ENCODE data around the gene TMEM163. TPM values are rescaled to one million over a fixed set of nuclear protein-coding genes. Genes with fewer than 3 reads are reported as not detected.
A peak's percentile ranks its signal among the peaks of the same experiment; 100 is the strongest.

TMEM163 gene
- total RNA-seq, 1 donor from 2014 or later: 0.95 TPM

- no peak overlapping the region for H3K4me2 ChIP-seq
- H3F3A ChIP-seq (ENCODE audit: low read depth): no peaks in the 10 kb centered on the region
- H3K36me3 ChIP-seq: no peaks in the 10 kb centered on the region
- no peak overlapping the region for H3K4me3 ChIP-seq
- H2AFZ ChIP-seq (replicated peaks): no peak overlapping the region
- no peak overlapping the region for H3K27ac ChIP-seq
- Mint-ChIP-seq H3K27me3 (ENCODE audit: insufficient read depth, low read depth) (peaks cover 4% of the 10 kb centered on the region), H3K9me3 (no peaks in the 10 kb centered on the region), H3K36me3 (no peaks in the 10 kb centered on the region), H3K27ac (no peak overlapping the region), H3K4me3 (no peak overlapping the region), H3K4me1 (peaks cover 7% of the 10 kb centered on the region)
- TF ChIP-seq EZH2 (IDR thresholded peaks at IDR 0.05): no peak
- TF ChIP-seq CTCF (IDR thresholded peaks at IDR 0.05): no peak
- TF ChIP-seq EZH2phosphoT487 (IDR thresholded peaks at IDR 0.05): no peak
- no peak overlapping the region for H3K9ac ChIP-seq
- no peaks in the 10 kb centered on the region for H3K79me2 ChIP-seq (ENCODE audit: low read depth)
- no peaks in the 10 kb centered on the region for H3K9me3 ChIP-seq (ENCODE audit: low read depth)
- H4K20me1 ChIP-seq (ENCODE audit: low read depth): no peaks in the 10 kb centered on the region
- DNase-seq (ENCODE audit: low spot score): no peak
- H3K27me3 ChIP-seq: no peaks in the 10 kb centered on the region
- H3K4me1 ChIP-seq: no peaks in the 10 kb centered on the region
These were observed 257.3 kb downstream of the TMEM163 start for GRCh38 chr2:134461511-134461910.

DNA sequence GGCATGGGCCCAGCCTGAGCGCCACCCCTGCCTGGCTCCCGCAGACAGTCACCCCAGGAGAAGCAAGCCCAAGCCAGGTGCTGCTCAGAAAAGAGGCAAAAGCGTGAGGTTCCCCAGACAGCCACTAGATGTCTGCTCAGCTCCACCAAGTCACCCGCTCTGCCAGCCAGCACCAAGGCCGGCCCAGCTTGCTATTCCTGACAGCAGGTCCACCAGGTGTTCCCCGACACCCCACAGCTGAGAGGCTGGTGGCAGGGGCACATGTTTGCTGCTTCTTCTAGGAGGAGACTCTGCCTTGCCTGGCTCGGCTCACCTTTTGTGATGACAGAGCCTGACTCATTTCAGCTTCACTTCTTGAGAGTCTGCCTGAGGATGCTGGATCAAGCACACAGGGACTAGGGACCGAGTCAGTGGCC, 258.2 kb downstream of the TMEM163 start:
- no peak overlapping the region for H3K4me3 ChIP-seq
- Mint-ChIP-seq H3K27me3 (ENCODE audit: insufficient read depth, low read depth) (peaks cover 4% of the 10 kb centered on the region), H3K36me3 (no peaks in the 10 kb centered on the region), H3K4me1 (peaks cover 4% of the 10 kb centered on the region), H3K27ac (peak overlapping the region; percentile 9), H3K9me3 (no peaks in the 10 kb centered on the region), H3K4me3 (no peak overlapping the region)
- DNase-seq (ENCODE audit: low spot score): peak; percentile 83
- H3K9ac ChIP-seq: no peak overlapping the region
- H4K20me1 ChIP-seq (ENCODE audit: low read depth): no peaks in the 10 kb centered on the region
- H3K4me1 ChIP-seq: no peaks in the 10 kb centered on the region
- no peaks in the 10 kb centered on the region for H3K79me2 ChIP-seq (ENCODE audit: low read depth)
- no peaks in the 10 kb centered on the region for H3K36me3 ChIP-seq
- no peak overlapping the region for H3K4me2 ChIP-seq
- no peaks in the 10 kb centered on the region for H3K9me3 ChIP-seq (ENCODE audit: low read depth)
- peak; percentile 79 for TF ChIP-seq CTCF (IDR thresholded peaks at IDR 0.05)
- TF ChIP-seq EZH2 (IDR thresholded peaks at IDR 0.05): no peak
- no peak overlapping the region for H2AFZ ChIP-seq (replicated peaks)
- H3F3A ChIP-seq (ENCODE audit: low read depth): no peaks in the 10 kb centered on the region
- H3K27me3 ChIP-seq: no peaks in the 10 kb centered on the region
- H3K27ac ChIP-seq: no peak overlapping the region

DNA sequence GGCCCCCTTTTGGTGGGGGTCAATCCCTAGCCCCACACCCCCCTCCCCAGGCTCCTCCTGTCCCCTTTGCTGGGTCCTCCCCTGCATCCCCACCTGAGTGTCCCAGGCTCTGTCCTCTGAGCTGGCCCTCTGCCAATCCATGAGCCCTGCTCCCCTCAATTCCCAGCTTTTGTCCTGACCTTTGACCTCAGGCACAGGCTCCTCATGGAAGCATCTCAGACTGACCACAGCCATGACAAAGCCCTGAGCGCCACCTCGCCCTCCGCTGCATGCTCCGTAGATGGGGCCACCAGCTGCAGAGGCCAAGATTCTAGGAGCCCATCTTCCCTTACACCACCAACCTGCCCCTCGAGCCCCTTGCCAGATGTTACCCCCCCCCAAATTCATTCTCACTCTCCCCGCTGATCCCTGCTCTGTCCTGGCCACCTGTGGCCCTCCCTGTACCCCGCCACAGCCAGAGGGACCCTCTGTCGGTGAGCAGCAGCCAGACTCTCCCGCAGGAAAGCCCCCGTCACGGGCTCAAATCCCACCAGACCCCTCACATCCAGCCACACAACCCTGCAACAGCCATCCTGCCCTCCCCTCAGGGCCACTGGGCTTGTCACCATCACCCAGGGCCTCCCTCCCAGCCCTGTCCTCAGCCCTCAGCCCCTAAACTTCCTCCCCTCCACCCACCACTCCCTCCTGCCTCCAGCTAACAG, 258.9 kb downstream of the TMEM163 start:
- Histone ChIP-seq H3K9ac (no peak overlapping the region), H3K27ac (no peak overlapping the region), H3K9me3 (ENCODE audit: low read depth) (no peaks in the 10 kb centered on the region), H3K79me2 (ENCODE audit: low read depth) (no peaks in the 10 kb centered on the region), H3K36me3 (no peaks in the 10 kb centered on the region), H3K4me3 (no peak overlapping the region), H2AFZ (replicated peaks) (no peak overlapping the region), H4K20me1 (ENCODE audit: low read depth) (no peaks in the 10 kb centered on the region), H3F3A (ENCODE audit: low read depth) (no peaks in the 10 kb centered on the region), H3K27me3 (no peaks in the 10 kb centered on the region), H3K4me2 (no peak overlapping the region), H3K4me1 (no peaks in the 10 kb centered on the region)
- no peak for TF ChIP-seq CTCF (IDR thresholded peaks at IDR 0.05)
- TF ChIP-seq EZH2phosphoT487 (IDR thresholded peaks at IDR 0.05): no peak
- TF ChIP-seq EZH2 (IDR thresholded peaks at IDR 0.05): no peak
- no peak for DNase-seq (ENCODE audit: low spot score)
- Mint-ChIP-seq H3K9me3 (no peaks in the 10 kb centered on the region), H3K4me1 (peaks cover 4% of the 10 kb centered on the region), H3K36me3 (no peaks in the 10 kb centered on the region), H3K4me3 (no peak overlapping the region), H3K27ac (no peak overlapping the region), H3K27me3 (ENCODE audit: insufficient read depth, low read depth) (peaks cover 4% of the 10 kb centered on the region)

Measured in neural progenitor cell (in vitro differentiated cells).